HepG2 (cell line): ENCODE measurements around the gene MTIF3. TPM values are rescaled to one million over a fixed set of nuclear protein-coding genes. Genes with fewer than 3 reads are reported as not detected.

ENCODE experiments used
- BHLHE40 ChIP-seq: IDR thresholded peaks from 2 replicates; pipeline ENCODE4 v1.6.1; 2011; ENCODE audit warnings: low read length, improper control_type of control experiment
- EP300 ChIP-seq, 3 experiments: sonication (generic) in 1 of 3; formaldehyde crosslinking in 1 of 3; IDR thresholded peaks; 2 replicates each; pipeline versions ENCODE4 v1.5.1 to v1.6.1; 2011 to 2020; ENCODE audit warnings: low read depth in 2 of 3, low read length in 2 of 3, borderline replicate concordance in 1 of 3, improper control_type of control experiment in 1 of 3, mild to moderate bottlenecking in 1 of 3, missing genetic modification reagents in 1 of 3, moderate library complexity in 1 of 3
- KLF15 ChIP-seq: sonication (generic); formaldehyde crosslinking; IDR thresholded peaks from 2 replicates; pipeline ENCODE4 v1.8.1; 2023; ENCODE audit warnings: borderline replicate concordance, mild to moderate bottlenecking, inconsistent platforms, missing genetic modification reagents, mixed read lengths
- KLF16 ChIP-seq, 2 experiments: sonication (generic) in 1 of 2; formaldehyde crosslinking in 1 of 2; IDR thresholded peaks; 2 replicates each; pipeline versions ENCODE4 v1.6.1 to v1.8.0; 2016 to 2023; ENCODE audit warnings: missing genetic modification reagents in 2 of 2, missing compliant biosample characterization in 1 of 2
- POGZ ChIP-seq: sonication (generic); formaldehyde crosslinking; IDR thresholded peaks from 2 replicates; pipeline ENCODE4 v1.4.0; 2020; ENCODE audit warnings: mild to moderate bottlenecking, missing genetic modification reagents
- TBX2 ChIP-seq: sonication (generic); formaldehyde crosslinking; IDR thresholded peaks from 2 replicates; pipeline ENCODE4 v1.5.0; 2020; ENCODE audit warnings: missing genetic modification reagents, mild to moderate bottlenecking, borderline replicate concordance
- TCF12 ChIP-seq, 2 experiments: fragments of 450-650 bp in 1 of 2; sonication (generic) in 1 of 2; formaldehyde crosslinking in 1 of 2; IDR thresholded peaks; 2 replicates each; pipeline versions ENCODE4 v1.6.1 to v1.8.0; 2017 to 2022; ENCODE audit warnings: antibody characterized with exemption in 1 of 2, mild to moderate bottlenecking in 1 of 2, missing genetic modification reagents in 1 of 2, moderate library complexity in 1 of 2
- TSC22D2 ChIP-seq: sonication (generic); formaldehyde crosslinking; IDR thresholded peaks from 2 replicates; pipeline ENCODE4 v1.5.1; 2020; ENCODE audit warnings: missing genetic modification reagents, mild to moderate bottlenecking, borderline replicate concordance
- ZMYM4 ChIP-seq: sonication (generic); formaldehyde crosslinking; IDR thresholded peaks from 2 replicates; pipeline ENCODE4 v1.8.1; 2023; ENCODE audit warnings: mild to moderate bottlenecking, missing genetic modification reagents
- ZNF3 ChIP-seq: IDR thresholded peaks from 2 replicates; pipeline ENCODE4 v1.7.0; 2017; ENCODE audit warnings: inconsistent platforms
- ZNF605 ChIP-seq: sonication (generic); formaldehyde crosslinking; IDR thresholded peaks from 2 replicates; pipeline ENCODE4 v1.8.0; 2022; ENCODE audit warnings: mild to moderate bottlenecking, missing genetic modification reagents
- ZNF616 ChIP-seq: sonication (generic); formaldehyde crosslinking; IDR thresholded peaks from 2 replicates; pipeline ENCODE4 v1.5.0; 2020; ENCODE audit warnings: low read depth, mild to moderate bottlenecking, missing genetic modification reagents
- ZNF678 ChIP-seq: sonication (generic); formaldehyde crosslinking; IDR thresholded peaks from 2 replicates; pipeline ENCODE4 v1.4.0; 2020; ENCODE audit warnings: mild to moderate bottlenecking, missing genetic modification reagents
- ZNF724P ChIP-seq: sonication (generic); formaldehyde crosslinking; IDR thresholded peaks from 2 replicates; pipeline ENCODE4 v1.8.0; 2022; ENCODE audit warnings: missing genetic modification reagents, borderline replicate concordance
- ZNF839 ChIP-seq: sonication (generic); formaldehyde crosslinking; IDR thresholded peaks from 2 replicates; pipeline ENCODE4 v1.4.0; 2020; ENCODE audit warnings: missing genetic modification reagents, mild to moderate bottlenecking, borderline replicate concordance
- ZSCAN20 ChIP-seq: sonication (generic); formaldehyde crosslinking; IDR thresholded peaks from 2 replicates; pipeline ENCODE4 v1.4.0; 2020; ENCODE audit warnings: missing genetic modification reagents, mild to moderate bottlenecking, borderline replicate concordance
- polyA plus RNA-seq, 8 experiments: library from polyadenylated mRNA; depleted of rRNA in 3 of 8; stranded (reverse) in 7 of 8; unstranded in 1 of 8; fragments of >200 nt; fragmentation: Illumina TruSeq in 4 of 8; extraction: Trizol in 4 of 8; gene quantifications; 2 replicates each; pipeline versions ENCODE4 v1.2.1 to v1.2.3, GENCODE V29; 2011 to 2016; ENCODE audit warnings: low read depth in 4 of 8, missing spikeins in 1 of 8, mixed read lengths in 1 of 8; ENCODE audit not compliant: insufficient read depth in 1 of 8
- total RNA-seq, 5 experiments: library from RNA; depleted of rRNA; stranded (reverse); fragments of >200 nt; fragmentation: Illumina TruSeq; extraction: Trizol; gene quantifications; 2 replicates each; pipeline ENCODE4 v1.2.3, GENCODE V29; 2016; ENCODE audit warnings: low read depth in 1 of 5
- TF ChIP-seq, protein P1 (sequence below): IDR thresholded peaks from 2 replicates; pipeline ENCODE4 v1.6.1; 2016
- TF ChIP-seq, protein P2 (sequence below): sonication (generic); formaldehyde crosslinking; IDR thresholded peaks from 2 replicates; pipeline ENCODE4 v1.5.0; 2020; ENCODE audit warnings: missing genetic modification reagents
- TF ChIP-seq, protein P3 (sequence below): IDR thresholded peaks from 2 replicates; pipeline ENCODE4 v1.6.1; 2016; ENCODE audit warnings: missing genetic modification reagents, missing compliant biosample characterization
- TF ChIP-seq, protein P4 (sequence below): sonication (generic); formaldehyde crosslinking; IDR thresholded peaks from 2 replicates; pipeline ENCODE4 v1.4.0; 2020; ENCODE audit warnings: missing genetic modification reagents, mild to moderate bottlenecking, borderline replicate concordance

Gene MTIF3
- total and polyA plus RNA-seq, 2 of the 13 experiments (the other 11 are each of a cell fraction or from before 2014, with no cell fraction given) = 33.7 to 40.6 TPM

DNA sequence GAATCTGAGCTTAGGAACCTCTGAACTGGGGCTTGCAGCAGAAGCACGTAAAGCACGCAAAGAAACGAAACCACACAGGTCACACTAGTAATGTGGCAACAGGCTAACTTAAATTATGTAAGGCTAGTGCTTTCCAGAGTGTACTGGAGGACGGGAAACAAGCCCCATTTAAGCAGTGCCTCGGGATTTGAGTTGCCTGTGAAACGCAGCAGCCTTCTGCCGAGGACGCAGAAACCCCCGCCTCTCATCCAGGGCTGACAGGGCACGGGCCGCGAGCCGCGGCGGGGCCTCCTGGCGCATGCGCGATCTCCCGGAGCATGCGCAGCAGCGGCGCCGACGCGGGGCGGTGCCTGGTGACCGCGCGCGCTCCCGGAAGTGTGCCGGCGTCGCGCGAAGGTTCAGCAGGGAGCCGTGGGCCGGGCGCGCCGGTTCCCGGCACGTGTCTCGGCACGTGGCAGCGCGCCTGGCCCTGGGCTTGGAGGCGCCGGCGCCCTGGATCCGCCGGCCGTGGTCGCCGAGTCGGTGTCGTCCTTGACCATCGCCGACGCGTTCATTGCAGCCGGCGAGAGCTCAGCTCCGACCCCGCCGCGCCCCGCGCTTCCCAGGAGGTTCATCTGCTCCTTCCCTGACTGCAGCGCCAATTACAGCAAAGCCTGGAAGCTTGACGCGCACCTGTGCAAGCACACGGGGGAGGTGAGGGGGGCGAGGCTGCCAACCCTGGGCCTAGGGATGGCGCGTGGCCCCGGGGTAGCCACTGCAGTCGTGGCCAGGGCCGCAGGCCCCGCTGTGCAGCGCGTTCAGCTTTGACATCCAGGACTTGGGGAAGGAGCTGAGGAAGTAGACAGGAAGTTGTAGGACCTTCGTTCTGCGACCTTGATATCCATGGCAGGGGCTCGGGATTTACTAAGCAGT lies 25.9 kb downstream of the MTIF3 start, which contains the start of gene GTF3A (continued):
- no peak; the same call in 1 of the 2 replicates for TF ChIP-seq ZNF839 (CRISPR knock-in tag)
- TF ChIP-seq, protein P1, sequence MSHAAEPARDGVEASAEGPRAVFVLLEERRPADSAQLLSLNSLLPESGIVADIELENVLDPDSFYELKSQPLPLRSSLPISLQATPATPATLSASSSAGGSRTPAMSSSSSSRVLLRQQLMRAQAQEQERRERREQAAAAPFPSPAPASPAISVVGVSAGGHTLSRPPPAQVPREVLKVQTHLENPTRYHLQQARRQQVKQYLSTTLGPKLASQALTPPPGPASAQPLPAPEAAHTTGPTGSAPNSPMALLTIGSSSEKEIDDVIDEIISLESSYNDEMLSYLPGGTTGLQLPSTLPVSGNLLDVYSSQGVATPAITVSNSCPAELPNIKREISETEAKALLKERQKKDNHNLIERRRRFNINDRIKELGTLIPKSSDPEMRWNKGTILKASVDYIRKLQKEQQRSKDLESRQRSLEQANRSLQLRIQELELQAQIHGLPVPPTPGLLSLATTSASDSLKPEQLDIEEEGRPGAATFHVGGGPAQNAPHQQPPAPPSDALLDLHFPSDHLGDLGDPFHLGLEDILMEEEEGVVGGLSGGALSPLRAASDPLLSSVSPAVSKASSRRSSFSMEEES (CRISPR knock-in tag) = peak; percentile 74
- peak; percentile 96; the same call in 1 of the 2 replicates for TF ChIP-seq ZNF678 (CRISPR knock-in tag)
- TF ChIP-seq, protein P2, sequence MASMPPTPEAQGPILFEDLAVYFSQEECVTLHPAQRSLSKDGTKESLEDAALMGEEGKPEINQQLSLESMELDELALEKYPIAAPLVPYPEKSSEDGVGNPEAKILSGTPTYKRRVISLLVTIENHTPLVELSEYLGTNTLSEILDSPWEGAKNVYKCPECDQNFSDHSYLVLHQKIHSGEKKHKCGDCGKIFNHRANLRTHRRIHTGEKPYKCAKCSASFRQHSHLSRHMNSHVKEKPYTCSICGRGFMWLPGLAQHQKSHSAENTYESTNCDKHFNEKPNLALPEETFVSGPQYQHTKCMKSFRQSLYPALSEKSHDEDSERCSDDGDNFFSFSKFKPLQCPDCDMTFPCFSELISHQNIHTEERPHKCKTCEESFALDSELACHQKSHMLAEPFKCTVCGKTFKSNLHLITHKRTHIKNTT = no peak
- TF ChIP-seq ZNF616 (CRISPR knock-in tag) = peak; percentile 98
- TF ChIP-seq ZMYM4 (CRISPR knock-in tag) = peak; percentile 83
- 0 out of 2 replicates have a peak, but pooled peaks have one; percentile 66 for TF ChIP-seq ZNF605 (CRISPR knock-in tag)
- TF ChIP-seq TCF12 (IDR thresholded peaks at IDR 0.05) = no peak
- TF ChIP-seq TCF12 (CRISPR knock-in tag; IDR thresholded peaks at IDR 0.05) = peak; percentile 91
- peak; percentile 96; the same call in 1 of the 2 replicates for TF ChIP-seq KLF15 (CRISPR knock-in tag)
- TF ChIP-seq, protein P3, sequence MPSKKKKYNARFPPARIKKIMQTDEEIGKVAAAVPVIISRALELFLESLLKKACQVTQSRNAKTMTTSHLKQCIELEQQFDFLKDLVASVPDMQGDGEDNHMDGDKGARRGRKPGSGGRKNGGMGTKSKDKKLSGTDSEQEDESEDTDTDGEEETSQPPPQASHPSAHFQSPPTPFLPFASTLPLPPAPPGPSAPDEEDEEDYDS (CRISPR knock-in tag) = peak; percentile 31
- TF ChIP-seq ZNF3 = 0 out of 2 replicates have a peak, but pooled peaks have one; percentile 31
- TF ChIP-seq ZSCAN20 = peak; percentile 91
- no peak for TF ChIP-seq EP300 (IDR thresholded peaks at IDR 0.05; ENCODE audit: low read depth in 2 of 2, low read length in 2 of 2)
- no peak for TF ChIP-seq EP300 (CRISPR knock-in tag; IDR thresholded peaks at IDR 0.05; ENCODE audit: borderline replicate concordance)
- TF ChIP-seq TSC22D2 = peak; percentile 65; the same call in 1 of the 2 replicates
- TF ChIP-seq, protein P4, sequence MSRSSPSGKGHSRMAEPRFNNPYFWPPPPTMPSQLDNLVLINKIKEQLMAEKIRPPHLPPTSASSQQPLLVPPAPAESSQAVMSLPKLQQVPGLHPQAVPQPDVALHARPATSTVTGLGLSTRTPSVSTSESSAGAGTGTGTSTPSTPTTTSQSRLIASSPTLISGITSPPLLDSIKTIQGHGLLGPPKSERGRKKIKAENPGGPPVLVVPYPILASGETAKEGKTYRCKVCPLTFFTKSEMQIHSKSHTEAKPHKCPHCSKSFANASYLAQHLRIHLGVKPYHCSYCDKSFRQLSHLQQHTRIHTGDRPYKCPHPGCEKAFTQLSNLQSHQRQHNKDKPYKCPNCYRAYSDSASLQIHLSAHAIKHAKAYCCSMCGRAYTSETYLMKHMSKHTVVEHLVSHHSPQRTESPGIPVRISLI (CRISPR knock-in tag) = no peak
- TF ChIP-seq POGZ (CRISPR knock-in tag) = peak; percentile 52; the same call in 1 of the 2 replicates
- peak; percentile 98 for TF ChIP-seq ZNF724P (CRISPR knock-in tag)
- TF ChIP-seq KLF16 (CRISPR knock-in tag; IDR thresholded peaks at IDR 0.05) = peak in 1 of 2 experiments; percentile 46; a peak in 1 of 4 replicates
- TF ChIP-seq TBX2 (CRISPR knock-in tag) = peak; percentile 65; the same call in 1 of the 2 replicates
- TF ChIP-seq BHLHE40 = peak; percentile 94
